Psoas muscle (tissue), 8 donors: Measurements from ENCODE around the gene ZFYVE19. TPM values are rescaled to one million over a fixed set of nuclear protein-coding genes. Genes with fewer than 3 reads are reported as not detected.

Source experiments
- ATAC-seq, 4 donors: fragments of 200-7000 bp; cut with Tn5 transposase; one replicate each; pipeline ENCODE4 v1.9.1; 2020; ENCODE audit warnings: moderate library complexity in 3 of 4, mild to moderate bottlenecking in 2 of 4
- DNase-seq, 2 donors: peaks; one replicate each; pipeline ENCODE4 v3.0.0-alpha.2; 2020
- H3K27ac ChIP-seq: fragments of 200-600 bp; one replicate; pipeline ENCODE4 v1.8.0; 2022
- H3K27me3 ChIP-seq, 3 donors: fragments of 200-600 bp in 1 of 3; one replicate each; pipeline versions ENCODE4 v1.6.1 to v1.8.0; 2013 to 2022; ENCODE audit warnings: low read length in 2 of 3, mild to moderate bottlenecking in 2 of 3, moderate library complexity in 1 of 3; ENCODE audit not compliant: insufficient read depth in 3 of 3
- H3K36me3 ChIP-seq, 2 donors: fragments of 200-600 bp in 1 of 2; one replicate each; pipeline versions ENCODE4 v1.6.1 to v1.8.0; 2013 to 2022; ENCODE audit warnings: low read depth in 1 of 2, mild to moderate bottlenecking in 1 of 2, moderate library complexity in 1 of 2; ENCODE audit not compliant: insufficient read depth in 1 of 2
- H3K4me1 ChIP-seq: fragments of 200-600 bp; one replicate; pipeline ENCODE4 v1.8.0; 2022
- H3K4me3 ChIP-seq: fragments of 200-600 bp; one replicate; pipeline ENCODE4 v1.8.0; 2022; ENCODE audit warnings: mild to moderate bottlenecking
- H3K9me3 ChIP-seq: fragments of 200-600 bp; one replicate; pipeline ENCODE4 v1.8.0; 2022
- WGBS, 3 donors: extraction: QIAGEN DNeasy Blood & Tissue Kit; methylation state at CpG; one replicate each; pipeline versions ENCODE4 v1.1.6 to v1.1.7; 2013; 5-methylcytosine and 5-hydroxymethylcytosine counted together
- intact Hi-C, 2 donors: fragments of 100-400 bp; cut with DNase I; formaldehyde crosslinking; loops; one replicate each; pipeline versions ENCODE4 v1.11.0 to v1.14.2; 2022
- polyA plus RNA-seq, 3 donors: library from polyadenylated mRNA; stranded (reverse); fragments of 200-250 nt; gene quantifications; one replicate each; pipeline ENCODE4 v1.2.3, GENCODE V29; 2013
- total RNA-seq, 4 donors: library from RNA; stranded (reverse); fragmentation: NEBNext Ultra II Directional in 2 of 4; extraction: Animal tissue kit (Norgen Biotek cat#: 25700) in 2 of 4; gene quantifications; one replicate each; pipeline versions ENCODE4 v1.2.1 to v1.2.4, GENCODE V29; 2021 to 2023
- TF ChIP-seq, protein P1 (sequence below): fragments of 200-600 bp; IDR thresholded peaks from one replicate; pipeline ENCODE4 v1.8.0; 2022; ENCODE audit warnings: antibody characterized with exemption
- donor health status: healthy with polysubstance abuse.
- donor health status: DM: no; HTN: no; CAD: no; lungs with moderate emphysema.
- donor health status: Bipolar disorder and iron deficiency.
- donor health status: healthy.
- donor health status: DM: yes; HTN: yes; CAD: no.
- donor health status: DM: no; HTN: no; CAD: no.
- donor health status: DM: no; HTN: no; CAD: no.
- donor health status: DM: yes; HTN: yes; CAD: no.

The ZFYVE19 gene
- total and polyA plus RNA-seq, 7 donors = 9.1 to 31.5 (median 12.4) TPM

DNA sequence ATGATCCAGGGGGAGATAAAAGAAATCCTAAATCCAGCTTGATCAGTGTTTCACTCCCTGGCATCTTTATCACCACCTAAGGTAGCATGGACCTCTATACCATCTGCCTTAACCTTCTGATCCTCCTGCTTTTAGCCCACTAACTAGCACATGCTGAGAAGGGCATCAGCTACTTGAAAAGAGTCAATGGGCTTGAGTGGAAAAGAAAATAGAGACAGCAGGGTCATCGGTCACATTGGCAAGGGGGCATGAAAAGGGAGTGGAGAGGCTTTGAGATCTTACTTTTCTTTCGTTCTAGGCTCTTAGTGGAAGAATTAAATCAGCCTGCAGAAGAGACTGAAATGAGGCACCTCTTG, 239 bp upstream of the ZFYVE19 start:
- ATAC-seq (no peak), DNase-seq (no peak)
- Histone ChIP-seq H3K9me3 (no peaks in the 10 kb centered on the region), H3K27me3 (no peaks in the 10 kb centered on the region), H3K27ac (peak overlapping the region; percentile 96), H3K4me3 (peak overlapping the region; percentile 87), H3K4me1 (peaks cover 25% of the 10 kb centered on the region), H3K36me3 (peaks cover 2 to 28% of the 10 kb centered on the region in 2 donors)
- 0 to 3% (median 2%) methylated on average over 2 of the region's 2 CpGs for WGBS, 3 donors
- TF ChIP-seq, protein P1, sequence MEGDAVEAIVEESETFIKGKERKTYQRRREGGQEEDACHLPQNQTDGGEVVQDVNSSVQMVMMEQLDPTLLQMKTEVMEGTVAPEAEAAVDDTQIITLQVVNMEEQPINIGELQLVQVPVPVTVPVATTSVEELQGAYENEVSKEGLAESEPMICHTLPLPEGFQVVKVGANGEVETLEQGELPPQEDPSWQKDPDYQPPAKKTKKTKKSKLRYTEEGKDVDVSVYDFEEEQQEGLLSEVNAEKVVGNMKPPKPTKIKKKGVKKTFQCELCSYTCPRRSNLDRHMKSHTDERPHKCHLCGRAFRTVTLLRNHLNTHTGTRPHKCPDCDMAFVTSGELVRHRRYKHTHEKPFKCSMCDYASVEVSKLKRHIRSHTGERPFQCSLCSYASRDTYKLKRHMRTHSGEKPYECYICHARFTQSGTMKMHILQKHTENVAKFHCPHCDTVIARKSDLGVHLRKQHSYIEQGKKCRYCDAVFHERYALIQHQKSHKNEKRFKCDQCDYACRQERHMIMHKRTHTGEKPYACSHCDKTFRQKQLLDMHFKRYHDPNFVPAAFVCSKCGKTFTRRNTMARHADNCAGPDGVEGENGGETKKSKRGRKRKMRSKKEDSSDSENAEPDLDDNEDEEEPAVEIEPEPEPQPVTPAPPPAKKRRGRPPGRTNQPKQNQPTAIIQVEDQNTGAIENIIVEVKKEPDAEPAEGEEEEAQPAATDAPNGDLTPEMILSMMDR = no peak
- intact Hi-C loops = loop anchor here in 1 of 2 donors (10.0 kb wide), 1 partner anchor 52 kb away; the partner anchor contains the start of gene RMDN3

DNA sequence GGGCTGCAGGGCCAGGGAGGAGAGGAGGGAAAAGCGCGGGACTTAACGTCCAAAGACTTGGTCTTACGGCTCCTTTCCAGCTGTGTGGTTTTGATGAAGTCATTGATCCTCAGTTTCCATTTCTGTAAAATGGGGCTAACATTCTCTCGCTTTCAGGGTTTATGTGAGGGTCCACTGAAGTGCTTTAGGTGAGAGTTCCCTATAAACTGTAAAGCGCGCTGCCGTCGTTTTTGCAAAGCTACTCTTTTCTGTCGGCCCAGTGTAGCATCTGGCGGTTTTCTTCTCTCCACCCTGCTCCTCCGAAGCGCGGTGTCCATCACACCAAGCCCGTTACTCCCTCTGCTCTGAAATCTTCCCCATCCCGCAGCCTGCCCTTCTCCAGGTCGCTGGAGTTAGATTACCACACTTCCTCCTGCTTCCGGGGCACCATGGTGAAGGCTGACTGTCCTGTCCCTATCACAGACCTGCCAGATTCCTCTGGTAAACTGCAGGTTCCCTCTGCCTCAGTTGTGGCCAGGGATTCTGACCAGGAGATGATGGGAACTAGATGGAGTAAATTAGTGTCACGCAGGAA, 1.1 kb downstream of the ZFYVE19 start:
- Histone ChIP-seq H3K27ac (peak overlapping the region; percentile 96), H3K4me3 (peak overlapping the region; percentile 87), H3K4me1 (peaks cover 14% of the 10 kb centered on the region), H3K36me3 (peaks cover 0 to 33% of the 10 kb centered on the region in 2 donors), H3K9me3 (no peaks in the 10 kb centered on the region), H3K27me3 (no peaks in the 10 kb centered on the region)
- ATAC-seq = no peak
- TF ChIP-seq, protein P1 = no peak
- 12 to 58% (median 27%) methylated on average over 19 of the region's 19 CpGs for WGBS, 3 donors
- no peak for DNase-seq
- intact Hi-C loops = loop anchor here in 1 of 2 donors (10.0 kb wide), 1 partner anchor 53 kb away; the partner anchor contains the start of gene RMDN3

DNA sequence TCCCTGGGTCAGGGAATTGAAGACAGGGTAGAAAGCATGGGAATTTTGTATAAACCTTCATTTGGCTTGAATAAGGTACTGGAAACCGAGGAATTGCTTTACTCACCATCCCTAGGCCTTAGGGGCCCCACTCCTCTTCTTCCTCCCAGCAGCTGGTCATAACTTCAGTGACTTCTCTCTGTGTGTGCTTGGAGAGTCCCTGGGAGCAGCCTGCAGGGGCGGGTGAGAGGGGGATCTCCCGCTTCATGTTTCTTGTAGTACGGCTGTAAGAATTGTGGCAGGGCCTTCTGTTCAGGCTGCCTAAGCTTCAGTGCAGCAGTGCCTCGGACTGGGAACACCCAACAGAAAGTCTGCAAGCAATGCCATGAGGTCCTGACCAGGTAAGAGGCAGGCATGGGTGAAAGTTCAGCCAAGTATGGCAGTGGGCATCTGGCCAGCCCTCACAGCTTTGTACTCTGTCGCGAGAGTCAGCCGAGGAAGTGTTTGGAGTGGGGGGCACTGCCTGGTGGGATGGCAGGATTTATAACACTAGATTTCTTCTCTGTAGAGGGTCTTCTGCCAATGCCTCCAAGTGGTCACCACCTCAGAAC, 2.1 kb downstream of the ZFYVE19 start:
- H3K27me3 ChIP-seq = no peaks in the 10 kb centered on the region
- 65 to 85% (median 70%) methylated on average over 8 of the region's 8 CpGs for WGBS, 3 donors
- no peaks in the 10 kb centered on the region for H3K9me3 ChIP-seq
- intact Hi-C loops = loop anchor here in 1 of 2 donors (10.0 kb wide), 1 partner anchor 54 kb away; the partner anchor contains the start of gene RMDN3
- H3K27ac ChIP-seq = no peak overlapping the region
- DNase-seq = no peak
- H3K4me1 ChIP-seq = peaks cover 14% of the 10 kb centered on the region
- TF ChIP-seq, protein P1 = no peak
- no peak overlapping the region for H3K4me3 ChIP-seq
- no peak for ATAC-seq
- H3K36me3 ChIP-seq = peaks cover 0 to 37% of the 10 kb centered on the region in 2 donors

DNA sequence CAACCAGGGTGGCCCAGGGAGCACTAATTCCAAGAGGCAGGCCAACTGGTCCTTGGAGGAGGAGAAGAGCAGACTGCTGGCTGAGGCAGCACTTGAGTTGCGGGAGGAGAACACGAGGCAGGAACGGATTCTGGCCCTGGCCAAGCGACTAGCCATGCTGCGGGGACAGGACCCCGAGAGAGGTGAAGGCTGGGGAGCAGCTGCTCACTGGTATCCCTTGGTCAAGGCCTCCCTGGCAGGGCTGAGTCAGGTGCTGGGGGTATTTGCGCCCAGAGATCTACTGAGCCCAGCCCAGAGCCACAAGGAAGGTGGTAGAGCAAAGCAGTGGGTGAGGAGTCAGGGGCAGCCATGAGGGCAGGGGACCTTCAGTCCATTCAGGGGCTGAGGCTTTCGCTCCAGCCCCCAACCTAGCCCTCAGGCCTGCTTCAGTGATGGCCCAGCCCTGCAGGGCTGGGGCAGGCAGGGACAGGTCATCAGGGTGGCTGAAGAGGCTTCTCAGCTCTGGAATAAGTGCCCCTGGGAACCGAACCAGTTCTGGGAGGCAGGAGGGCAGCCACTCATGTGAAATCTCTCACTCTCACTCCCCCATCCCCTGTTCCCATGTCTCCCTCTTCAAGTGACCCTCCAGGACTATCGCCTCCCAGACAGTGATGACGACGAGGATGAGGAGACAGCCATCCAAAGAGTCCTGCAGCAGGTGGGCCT, 6.0 kb downstream of the ZFYVE19 start:
- peaks cover 3% of the 10 kb centered on the region for H3K4me1 ChIP-seq
- DNase-seq (peak in 1 of 2 donors; percentile 26), ATAC-seq (no peak)
- H3K4me3 ChIP-seq = no peak overlapping the region
- TF ChIP-seq, protein P1 = no peak
- intact Hi-C loops = loop anchor here in 1 of 2 donors (1.0 kb wide), 1 partner anchor 16 kb away; no protein-coding TSS in a partner anchor
- no peaks in the 10 kb centered on the region for H3K9me3 ChIP-seq
- no peak overlapping the region for H3K27ac ChIP-seq
- H3K36me3 ChIP-seq = peaks cover 0 to 50% of the 10 kb centered on the region in 2 donors
- 91 to 95% (median 94%) methylated on average over 12 of the region's 12 CpGs for WGBS, 3 donors
- H3K27me3 ChIP-seq = no peaks in the 10 kb centered on the region
